WTC11 (cell line): ENCODE measurements around the gene KCNV2.

Experiments used
- ESRRA ChIP-seq: sonication (generic); formaldehyde crosslinking; IDR thresholded peaks from 2 replicates; pipeline ENCODE4 v1.8.1; 2022; ENCODE audit warnings: mild to moderate bottlenecking, missing genetic modification reagents, borderline replicate concordance
- NR2C2 ChIP-seq: sonication (generic); formaldehyde crosslinking; IDR thresholded peaks from 2 replicates; pipeline ENCODE4 v1.8.0; 2022; ENCODE audit warnings: mild to moderate bottlenecking, missing genetic modification reagents
- NR3C1 ChIP-seq: sonication (generic); formaldehyde crosslinking; conservative IDR thresholded peaks from 2 replicates; pipeline ENCODE4 v1.8.1; 2023; ENCODE audit warnings: low read depth, mild to moderate bottlenecking, missing genetic modification reagents
- OVOL2 ChIP-seq: fragments of 250-450 bp; sonication (Bioruptor Pico); IDR thresholded peaks from 2 replicates; pipeline ENCODE4 v1.9.0; 2021; ENCODE audit warnings: mild to moderate bottlenecking, borderline replicate concordance
- SP1 ChIP-seq: sonication (generic); formaldehyde crosslinking; conservative IDR thresholded peaks from 2 replicates; pipeline ENCODE4 v1.8.1; 2022; ENCODE audit warnings: missing genetic modification reagents
- ZBTB21 ChIP-seq: sonication (generic); formaldehyde crosslinking; IDR thresholded peaks from 2 replicates; pipeline ENCODE4 v1.8.1; 2023; ENCODE audit warnings: mild to moderate bottlenecking, missing genetic modification reagents, borderline replicate concordance
- ZNF396 ChIP-seq: fragments of 250-450 bp; sonication (Bioruptor Pico); IDR thresholded peaks from 2 replicates; pipeline ENCODE4 v1.8.0; 2021; ENCODE audit warnings: mild to moderate bottlenecking, moderate library complexity, borderline replicate concordance
- TF ChIP-seq, protein P1 (sequence below): fragments of 200-600 bp; IDR thresholded peaks from 2 replicates; pipeline ENCODE4 v1.8.0; 2022; ENCODE audit warnings: antibody characterized with exemption
- TF ChIP-seq, protein P2 (sequence below): sonication (generic); formaldehyde crosslinking; IDR thresholded peaks from 2 replicates; pipeline ENCODE4 v1.8.0; 2022; ENCODE audit warnings: mild to moderate bottlenecking, missing genetic modification reagents
- TF ChIP-seq, protein P3 (sequence below): sonication (generic); formaldehyde crosslinking; IDR thresholded peaks from 2 replicates; pipeline ENCODE4 v1.8.1; 2023; ENCODE audit warnings: mild to moderate bottlenecking, missing genetic modification reagents
- TF ChIP-seq, protein P4 (sequence below): sonication (generic); formaldehyde crosslinking; IDR thresholded peaks from 2 replicates; pipeline ENCODE4 v1.8.1; 2022; ENCODE audit warnings: missing genetic modification reagents, borderline replicate concordance
- TF ChIP-seq, protein P5 (sequence below): sonication (generic); formaldehyde crosslinking; IDR thresholded peaks from 2 replicates; pipeline ENCODE4 v1.8.1; 2022; ENCODE audit warnings: low read depth, mild to moderate bottlenecking, moderate library complexity, missing genetic modification reagents, borderline replicate concordance
- TF ChIP-seq, protein P6 (sequence below): sonication (generic); formaldehyde crosslinking; IDR thresholded peaks from 2 replicates; pipeline ENCODE4 v1.8.1; 2023; ENCODE audit warnings: mild to moderate bottlenecking, missing genetic modification reagents, moderate library complexity

DNA sequence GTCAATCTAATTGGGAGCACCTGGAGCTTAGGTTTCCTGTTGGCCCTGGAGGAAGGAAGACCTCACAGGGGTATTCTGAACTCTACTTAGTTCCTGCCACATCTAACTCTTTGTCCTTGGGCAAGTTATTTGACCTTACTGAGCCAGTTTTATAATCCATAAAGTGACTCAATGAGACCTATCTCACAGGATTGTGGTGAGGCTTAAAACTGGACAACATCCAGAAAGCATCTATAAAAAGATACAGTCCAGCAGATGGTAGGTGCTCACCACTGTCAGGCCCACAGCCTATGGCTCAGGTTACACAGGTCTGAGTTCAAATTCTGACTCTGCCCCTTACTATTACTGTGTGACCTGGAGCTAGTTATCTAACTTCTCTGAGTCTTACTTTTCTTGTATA, 23.3 kb downstream of the KCNV2 start:
- TF ChIP-seq, protein P1, sequence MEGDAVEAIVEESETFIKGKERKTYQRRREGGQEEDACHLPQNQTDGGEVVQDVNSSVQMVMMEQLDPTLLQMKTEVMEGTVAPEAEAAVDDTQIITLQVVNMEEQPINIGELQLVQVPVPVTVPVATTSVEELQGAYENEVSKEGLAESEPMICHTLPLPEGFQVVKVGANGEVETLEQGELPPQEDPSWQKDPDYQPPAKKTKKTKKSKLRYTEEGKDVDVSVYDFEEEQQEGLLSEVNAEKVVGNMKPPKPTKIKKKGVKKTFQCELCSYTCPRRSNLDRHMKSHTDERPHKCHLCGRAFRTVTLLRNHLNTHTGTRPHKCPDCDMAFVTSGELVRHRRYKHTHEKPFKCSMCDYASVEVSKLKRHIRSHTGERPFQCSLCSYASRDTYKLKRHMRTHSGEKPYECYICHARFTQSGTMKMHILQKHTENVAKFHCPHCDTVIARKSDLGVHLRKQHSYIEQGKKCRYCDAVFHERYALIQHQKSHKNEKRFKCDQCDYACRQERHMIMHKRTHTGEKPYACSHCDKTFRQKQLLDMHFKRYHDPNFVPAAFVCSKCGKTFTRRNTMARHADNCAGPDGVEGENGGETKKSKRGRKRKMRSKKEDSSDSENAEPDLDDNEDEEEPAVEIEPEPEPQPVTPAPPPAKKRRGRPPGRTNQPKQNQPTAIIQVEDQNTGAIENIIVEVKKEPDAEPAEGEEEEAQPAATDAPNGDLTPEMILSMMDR = no peak
- TF ChIP-seq ZNF396 (CRISPR knock-in tag) (no peak), NR3C1 (CRISPR knock-in tag) (no peak), SP1 (CRISPR knock-in tag) (no peak), NR2C2 (CRISPR knock-in tag) (no peak), ZBTB21 (CRISPR knock-in tag) (no peak), ESRRA (CRISPR knock-in tag) (no peak), OVOL2 (no peak)
- TF ChIP-seq, protein P2, sequence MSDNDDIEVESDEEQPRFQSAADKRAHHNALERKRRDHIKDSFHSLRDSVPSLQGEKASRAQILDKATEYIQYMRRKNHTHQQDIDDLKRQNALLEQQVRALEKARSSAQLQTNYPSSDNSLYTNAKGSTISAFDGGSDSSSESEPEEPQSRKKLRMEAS = no peak
- TF ChIP-seq, protein P3, sequence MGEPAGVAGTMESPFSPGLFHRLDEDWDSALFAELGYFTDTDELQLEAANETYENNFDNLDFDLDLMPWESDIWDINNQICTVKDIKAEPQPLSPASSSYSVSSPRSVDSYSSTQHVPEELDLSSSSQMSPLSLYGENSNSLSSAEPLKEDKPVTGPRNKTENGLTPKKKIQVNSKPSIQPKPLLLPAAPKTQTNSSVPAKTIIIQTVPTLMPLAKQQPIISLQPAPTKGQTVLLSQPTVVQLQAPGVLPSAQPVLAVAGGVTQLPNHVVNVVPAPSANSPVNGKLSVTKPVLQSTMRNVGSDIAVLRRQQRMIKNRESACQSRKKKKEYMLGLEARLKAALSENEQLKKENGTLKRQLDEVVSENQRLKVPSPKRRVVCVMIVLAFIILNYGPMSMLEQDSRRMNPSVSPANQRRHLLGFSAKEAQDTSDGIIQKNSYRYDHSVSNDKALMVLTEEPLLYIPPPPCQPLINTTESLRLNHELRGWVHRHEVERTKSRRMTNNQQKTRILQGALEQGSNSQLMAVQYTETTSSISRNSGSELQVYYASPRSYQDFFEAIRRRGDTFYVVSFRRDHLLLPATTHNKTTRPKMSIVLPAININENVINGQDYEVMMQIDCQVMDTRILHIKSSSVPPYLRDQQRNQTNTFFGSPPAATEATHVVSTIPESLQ (CRISPR knock-in tag) = no peak
- TF ChIP-seq, protein P4, sequence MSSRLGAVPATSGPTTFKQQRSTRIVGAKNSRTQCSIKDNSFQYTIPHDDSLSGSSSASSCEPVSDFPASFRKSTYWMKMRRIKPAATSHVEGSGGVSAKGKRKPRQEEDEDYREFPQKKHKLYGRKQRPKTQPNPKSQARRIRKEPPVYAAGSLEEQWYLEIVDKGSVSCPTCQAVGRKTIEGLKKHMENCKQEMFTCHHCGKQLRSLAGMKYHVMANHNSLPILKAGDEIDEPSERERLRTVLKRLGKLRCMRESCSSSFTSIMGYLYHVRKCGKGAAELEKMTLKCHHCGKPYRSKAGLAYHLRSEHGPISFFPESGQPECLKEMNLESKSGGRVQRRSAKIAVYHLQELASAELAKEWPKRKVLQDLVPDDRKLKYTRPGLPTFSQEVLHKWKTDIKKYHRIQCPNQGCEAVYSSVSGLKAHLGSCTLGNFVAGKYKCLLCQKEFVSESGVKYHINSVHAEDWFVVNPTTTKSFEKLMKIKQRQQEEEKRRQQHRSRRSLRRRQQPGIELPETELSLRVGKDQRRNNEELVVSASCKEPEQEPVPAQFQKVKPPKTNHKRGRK (CRISPR knock-in tag) = no peak
- TF ChIP-seq, protein P5, sequence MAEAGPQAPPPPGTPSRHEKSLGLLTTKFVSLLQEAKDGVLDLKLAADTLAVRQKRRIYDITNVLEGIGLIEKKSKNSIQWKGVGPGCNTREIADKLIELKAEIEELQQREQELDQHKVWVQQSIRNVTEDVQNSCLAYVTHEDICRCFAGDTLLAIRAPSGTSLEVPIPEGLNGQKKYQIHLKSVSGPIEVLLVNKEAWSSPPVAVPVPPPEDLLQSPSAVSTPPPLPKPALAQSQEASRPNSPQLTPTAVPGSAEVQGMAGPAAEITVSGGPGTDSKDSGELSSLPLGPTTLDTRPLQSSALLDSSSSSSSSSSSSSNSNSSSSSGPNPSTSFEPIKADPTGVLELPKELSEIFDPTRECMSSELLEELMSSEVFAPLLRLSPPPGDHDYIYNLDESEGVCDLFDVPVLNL (CRISPR knock-in tag) = no peak
- TF ChIP-seq, protein P6, sequence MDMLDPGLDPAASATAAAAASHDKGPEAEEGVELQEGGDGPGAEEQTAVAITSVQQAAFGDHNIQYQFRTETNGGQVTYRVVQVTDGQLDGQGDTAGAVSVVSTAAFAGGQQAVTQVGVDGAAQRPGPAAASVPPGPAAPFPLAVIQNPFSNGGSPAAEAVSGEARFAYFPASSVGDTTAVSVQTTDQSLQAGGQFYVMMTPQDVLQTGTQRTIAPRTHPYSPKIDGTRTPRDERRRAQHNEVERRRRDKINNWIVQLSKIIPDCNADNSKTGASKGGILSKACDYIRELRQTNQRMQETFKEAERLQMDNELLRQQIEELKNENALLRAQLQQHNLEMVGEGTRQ = no peak
